Measurements from ENCODE around the gene IRF2BP2.
A peak's percentile ranks its signal among the peaks of the same experiment; 100 is the strongest.

Gene IRF2BP2

DNA sequence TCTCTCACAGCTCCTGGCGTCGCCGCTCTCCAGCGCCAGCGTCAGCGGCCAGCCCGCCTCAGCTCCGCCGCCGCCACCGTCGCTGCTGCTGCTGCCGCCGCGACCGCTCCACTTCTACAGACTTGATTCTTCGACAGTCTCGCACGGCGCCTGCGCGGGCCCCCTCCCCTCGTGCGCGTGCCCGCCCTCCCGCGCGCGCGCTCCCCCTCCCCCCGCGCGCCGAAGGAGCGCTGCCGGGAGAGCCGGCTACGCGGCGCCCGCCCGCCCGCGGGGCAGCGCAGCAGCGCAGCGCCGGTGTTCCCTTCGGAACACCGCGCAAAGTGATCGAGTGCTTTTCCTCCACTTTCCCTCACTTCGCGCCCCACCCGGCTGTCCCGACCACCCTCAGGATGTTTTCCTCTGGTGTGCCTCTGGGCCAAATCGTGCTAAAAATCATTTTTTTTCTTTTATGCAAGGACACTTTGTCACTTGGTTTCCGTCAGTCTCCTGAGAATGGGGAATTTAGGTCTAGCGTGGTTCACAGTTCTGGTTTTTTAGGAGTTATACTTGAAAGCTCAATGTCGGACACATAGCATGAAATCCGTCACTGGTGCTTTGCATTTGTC lies at the start of gene IRF2BP2:
IRF2BP2 (minus strand) TSS at position 118 of the 605 bp plus-strand sequence. CDS start 684 bp downstream, outside the sequence.
- peak; percentile 63 to 71 for DNase-seq (ENCODE audit: extremely low read depth in 1 of 2, low read depth in 1 of 2)

DNA sequence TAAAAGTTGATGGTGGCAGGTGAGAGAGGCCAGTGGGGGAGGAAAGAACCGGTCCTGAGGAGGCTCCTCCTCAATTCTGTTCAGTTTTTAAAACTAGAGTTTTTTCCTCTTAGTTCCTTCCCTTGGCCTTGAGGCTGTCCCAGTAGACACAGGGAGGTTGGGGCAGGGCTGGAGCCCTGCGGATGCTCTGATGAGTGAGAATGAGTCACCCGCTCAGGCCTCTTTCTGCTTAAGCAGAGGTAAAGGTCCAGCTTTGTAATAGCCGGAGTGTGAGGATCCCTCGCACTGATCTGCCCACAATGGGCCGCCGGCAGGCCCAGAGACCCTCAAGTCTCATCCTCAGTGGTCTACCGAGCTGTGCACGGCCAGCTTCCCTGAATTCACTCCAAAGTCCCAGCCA lies 49.6 kb upstream of the IRF2BP2 start:
- no peak for DNase-seq (ENCODE audit: extremely low read depth in 1 of 2, low read depth in 1 of 2)

DNA sequence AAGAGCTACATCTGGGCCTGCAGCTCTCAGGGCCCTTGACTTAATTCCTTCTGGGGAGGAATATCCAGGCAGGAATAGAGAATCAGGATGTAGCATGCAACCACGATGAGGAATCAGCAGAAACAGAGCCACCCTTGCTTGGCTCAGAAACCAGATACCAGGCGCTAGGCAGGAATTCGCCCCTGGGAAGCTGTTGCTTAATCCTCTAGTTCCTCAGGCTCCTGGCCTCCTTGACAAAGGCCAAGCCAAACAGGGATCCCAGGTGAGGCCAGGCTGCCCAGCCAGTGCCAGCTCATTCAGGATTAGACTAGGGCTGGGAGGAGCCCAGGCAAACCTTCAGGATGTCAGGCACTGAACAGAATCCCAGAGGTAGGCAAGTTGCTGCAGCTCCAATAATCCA lies 48.2 kb upstream of the IRF2BP2 start:
- no peak for DNase-seq (ENCODE audit: extremely low read depth in 1 of 2, low read depth in 1 of 2)

DNA sequence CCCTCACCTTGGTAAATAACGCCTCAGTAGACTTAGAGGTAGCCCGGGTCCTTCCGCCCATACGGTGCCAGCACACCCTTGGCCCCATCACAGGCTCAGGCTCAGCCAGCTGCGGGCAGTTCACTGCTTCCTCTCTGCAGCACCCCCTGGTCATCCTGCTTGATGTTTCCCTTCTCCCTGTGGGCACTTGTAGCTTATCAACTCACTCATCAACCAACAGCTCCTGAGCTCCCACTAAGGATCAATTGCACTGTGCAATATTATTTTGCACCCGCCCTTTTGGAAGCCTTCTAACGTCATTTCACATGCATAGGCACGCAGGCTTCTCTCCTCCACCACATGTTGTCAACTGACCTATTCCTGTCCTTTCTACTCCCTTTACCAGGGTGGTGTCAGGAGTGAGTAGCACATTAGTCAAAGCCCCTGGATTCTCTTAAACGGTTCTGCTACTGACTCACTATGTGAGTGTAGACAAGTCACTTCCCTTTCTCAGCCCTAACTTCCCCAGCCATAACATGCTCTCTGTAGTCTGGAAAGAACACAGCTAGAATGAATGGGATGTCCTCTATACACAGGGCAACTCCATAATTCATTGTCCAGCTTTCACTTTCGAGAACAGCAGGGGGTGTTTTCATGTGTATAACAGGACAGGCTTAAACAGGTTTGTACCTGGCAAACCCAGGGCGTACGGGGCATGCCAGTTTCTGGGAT lies 47.1 kb upstream of the IRF2BP2 start:
- DNase-seq (ENCODE audit: extremely low read depth in 1 of 2, low read depth in 1 of 2) = no peak

DNA sequence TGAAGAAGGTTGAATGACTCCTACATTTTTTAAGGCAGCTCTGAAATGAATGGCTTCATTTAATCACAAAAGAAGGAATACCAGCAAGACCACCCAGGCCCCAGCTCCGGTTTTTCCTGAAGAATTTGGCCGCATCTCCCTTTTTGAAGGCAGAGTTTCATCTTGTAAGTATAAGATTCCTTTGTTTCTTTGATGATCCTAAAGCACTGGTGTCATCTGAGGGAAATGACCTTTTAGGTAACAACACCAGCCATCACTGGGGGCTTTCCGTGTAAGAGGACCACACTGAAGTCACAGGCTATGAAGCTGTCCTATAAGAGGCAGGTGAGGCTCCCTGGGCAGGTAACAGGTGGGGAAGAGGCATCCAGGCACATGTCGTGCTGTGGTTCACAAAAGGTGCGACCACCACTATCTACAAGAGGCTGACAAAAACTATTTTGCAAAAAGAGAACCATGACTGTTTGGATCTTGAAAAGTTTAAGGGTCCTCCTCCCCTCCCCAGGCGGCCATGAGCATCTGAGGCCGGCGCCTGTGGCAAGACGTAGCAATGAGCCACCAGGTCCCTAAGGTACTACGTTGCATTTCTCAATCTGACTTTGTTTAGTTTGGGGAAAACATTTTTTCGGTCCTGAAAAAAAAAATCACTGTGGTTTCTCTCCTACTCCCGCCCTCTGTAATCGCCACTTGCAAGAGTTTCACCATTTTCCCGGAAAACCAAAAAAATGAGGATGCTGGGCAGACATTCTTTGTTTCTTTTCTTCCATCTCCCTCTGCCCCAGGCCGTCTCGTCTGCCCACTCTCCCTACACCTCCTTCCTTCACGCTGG lies 46.3 kb upstream of the IRF2BP2 start:
- no peak for DNase-seq (ENCODE audit: extremely low read depth in 1 of 2, low read depth in 1 of 2)

DNA sequence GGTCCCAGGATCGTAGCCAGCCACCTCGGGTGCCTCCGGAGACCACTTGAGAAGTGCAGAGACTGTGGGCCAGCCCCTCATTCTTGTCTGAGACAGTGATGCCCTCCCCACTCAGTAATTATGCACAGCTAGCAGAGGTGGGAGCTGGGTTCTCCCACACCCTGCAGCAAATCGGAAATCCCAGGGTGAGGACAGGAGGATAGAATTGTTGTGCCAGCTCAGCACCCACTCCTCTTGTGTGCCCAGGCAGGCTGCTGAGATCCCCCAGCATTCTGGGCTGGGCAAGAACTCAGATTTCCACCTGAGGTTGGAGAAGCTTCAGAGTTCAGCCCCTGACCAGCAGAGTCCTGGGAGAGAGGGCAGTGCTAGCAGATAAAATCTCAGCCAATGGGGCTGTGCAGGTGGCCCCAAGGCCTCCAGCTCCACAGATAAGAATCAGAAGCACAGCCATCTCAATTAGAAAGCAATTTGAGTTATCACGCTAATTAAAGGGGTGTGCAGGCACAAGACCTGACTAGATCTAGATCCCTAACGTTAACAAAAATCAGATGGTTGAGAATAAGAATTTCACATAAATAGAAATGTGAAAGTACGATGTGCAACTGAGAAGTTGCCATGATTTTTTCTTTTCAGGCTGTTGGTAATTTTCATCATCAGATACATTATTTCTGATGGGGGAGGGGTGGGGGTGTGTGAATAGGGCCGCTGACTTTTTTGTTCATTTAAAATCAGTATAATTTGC lies 45.5 kb upstream of the IRF2BP2 start:
- no peak for DNase-seq (ENCODE audit: extremely low read depth in 1 of 2, low read depth in 1 of 2)

DNA sequence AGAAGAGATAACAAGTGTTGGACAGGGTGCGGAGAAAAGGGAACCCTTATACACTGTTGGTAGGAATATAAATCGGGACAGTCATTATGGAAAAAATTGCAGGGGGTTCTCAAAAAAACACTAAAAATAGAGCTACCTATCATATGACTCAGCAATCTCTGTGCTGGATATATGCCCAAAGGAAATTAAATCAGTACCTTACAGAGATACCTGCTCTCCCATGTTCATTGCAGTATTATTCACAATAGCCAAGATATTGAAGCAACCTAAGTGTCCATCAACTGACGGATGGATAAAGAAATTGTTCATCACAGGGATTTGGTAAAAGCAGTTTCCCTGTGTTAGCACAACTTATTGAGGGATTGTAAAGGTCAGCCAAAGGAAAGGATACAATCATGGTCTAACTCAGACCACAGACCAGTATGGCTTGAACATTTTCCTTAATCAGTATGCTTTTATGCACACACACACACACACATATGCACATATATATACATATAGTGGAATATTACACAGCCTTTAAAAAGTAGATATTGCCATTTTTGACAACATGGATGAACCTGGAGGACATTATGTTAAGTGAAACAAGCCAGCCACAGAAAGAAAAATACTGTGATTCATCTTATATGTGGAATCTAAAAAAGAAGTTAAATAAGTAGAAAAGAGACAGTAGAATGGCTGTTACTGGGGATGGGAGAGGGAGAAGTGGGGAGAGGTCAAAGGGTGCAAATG lies 44.2 kb upstream of the IRF2BP2 start:
- DNase-seq (ENCODE audit: extremely low read depth in 1 of 2, low read depth in 1 of 2) = no peak

DNA sequence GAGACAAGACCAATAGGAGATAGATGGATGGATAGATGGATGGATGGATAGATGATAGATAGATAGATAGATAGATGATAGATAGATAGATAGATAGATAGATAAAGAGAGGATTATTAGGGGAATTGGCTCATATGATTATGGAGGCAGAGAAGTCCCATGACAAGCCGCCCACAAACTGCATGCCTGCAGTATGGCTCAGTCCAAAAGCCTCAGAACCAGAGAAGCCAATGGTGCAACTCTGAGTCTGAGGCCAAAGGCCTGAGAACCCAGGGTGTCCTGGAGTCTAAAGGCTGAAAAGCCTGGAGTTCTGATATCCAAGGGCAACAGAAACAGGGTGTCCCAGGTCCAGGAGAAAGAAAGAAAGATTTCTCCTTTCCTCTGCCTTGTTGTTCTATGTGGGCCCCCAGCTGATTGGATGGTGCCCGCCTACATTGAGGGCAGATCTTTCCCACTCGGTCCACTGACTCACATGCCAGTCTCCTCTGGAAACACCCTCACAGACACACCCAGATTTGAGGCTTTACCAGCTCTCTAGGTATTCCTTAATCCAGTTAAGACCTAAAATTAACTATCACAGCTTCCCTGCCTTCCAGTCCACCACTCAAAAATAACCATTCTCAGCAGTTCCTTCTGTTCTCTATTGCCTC lies 39.6 kb upstream of the IRF2BP2 start:
- no peak for DNase-seq (ENCODE audit: extremely low read depth in 1 of 2, low read depth in 1 of 2)

DNA sequence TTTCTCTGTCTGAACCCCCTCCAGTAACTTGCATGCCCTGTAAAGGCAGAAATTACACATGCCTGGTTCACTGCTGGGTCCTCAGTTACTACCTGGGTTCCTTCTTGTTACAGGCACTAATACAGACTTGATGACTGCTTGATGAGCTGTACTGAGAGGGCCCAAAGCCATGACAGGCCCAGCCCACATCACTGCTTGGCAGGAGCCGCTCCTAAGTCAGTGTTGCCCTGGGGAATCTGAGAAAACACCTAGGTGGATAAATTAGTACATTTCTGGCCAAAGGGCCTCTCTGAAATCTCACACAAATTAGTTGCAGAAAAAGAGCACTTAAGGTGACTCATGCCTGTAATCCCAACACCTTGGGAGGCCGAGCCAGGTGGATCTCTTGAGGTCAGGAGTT lies 37.8 kb upstream of the IRF2BP2 start:
- DNase-seq (ENCODE audit: extremely low read depth in 1 of 2, low read depth in 1 of 2) = no peak

DNA sequence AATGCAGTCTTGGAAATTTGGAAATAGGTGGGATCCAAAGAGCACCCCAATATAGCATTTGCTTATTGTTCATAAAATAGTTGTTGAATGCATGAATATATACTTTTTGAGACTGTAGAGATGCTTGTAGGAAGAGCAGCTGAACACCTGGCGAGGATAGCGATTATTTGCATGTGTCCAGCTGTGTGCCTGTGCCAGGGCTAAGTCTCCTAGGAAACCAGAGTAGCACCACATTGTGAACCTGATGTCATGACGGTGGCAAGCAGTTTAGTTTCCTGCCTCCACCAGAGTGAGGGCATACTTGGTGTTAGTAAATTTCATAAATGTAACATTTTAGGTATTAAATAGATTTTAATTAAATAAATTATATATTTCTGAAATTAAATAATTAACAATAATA lies 37.3 kb upstream of the IRF2BP2 start:
- DNase-seq (ENCODE audit: extremely low read depth in 1 of 2, low read depth in 1 of 2) = no peak

DNA sequence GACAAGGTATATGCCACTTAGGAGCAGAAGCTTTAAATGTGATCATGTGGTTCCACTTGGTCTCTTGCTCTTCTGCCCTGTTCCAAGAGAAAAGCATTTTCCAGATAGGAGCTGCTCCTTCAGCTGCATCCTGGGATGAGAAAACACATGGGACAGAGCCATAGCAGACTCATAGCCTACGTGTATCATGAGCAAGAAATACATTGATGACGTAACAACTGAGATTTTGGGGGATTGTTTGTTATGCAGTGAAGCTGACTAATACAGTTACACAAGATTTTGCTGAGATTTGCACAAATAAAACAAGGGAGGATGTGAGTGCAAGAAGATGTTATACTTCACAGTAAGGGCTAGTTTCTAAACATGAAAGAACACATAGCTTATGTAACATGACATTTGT lies 36.0 kb upstream of the IRF2BP2 start:
- DNase-seq (ENCODE audit: extremely low read depth in 1 of 2, low read depth in 1 of 2) = no peak

DNA sequence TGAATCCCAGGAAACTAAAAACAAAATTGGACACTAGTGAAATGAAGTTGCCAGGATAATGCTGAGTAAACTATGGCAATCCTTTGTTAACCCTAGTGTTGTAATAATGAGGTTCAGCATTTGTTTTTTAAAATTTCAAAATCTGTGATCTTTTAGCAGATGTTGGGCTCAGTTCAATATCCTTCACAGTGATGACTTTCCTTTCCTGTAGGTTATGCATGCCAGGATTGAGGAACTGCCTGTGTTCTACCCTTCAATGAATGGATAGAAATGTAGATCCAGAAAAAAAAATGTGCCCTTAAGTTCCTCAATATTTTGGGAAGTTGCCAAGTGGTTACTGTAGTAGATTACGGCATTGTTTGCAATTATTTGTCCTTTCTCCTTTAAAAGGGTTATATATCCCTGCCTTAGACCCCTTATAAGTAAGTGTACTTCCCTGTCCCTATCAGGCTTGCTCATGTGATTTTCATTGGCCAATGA lies 35.5 kb upstream of the IRF2BP2 start:
- DNase-seq (ENCODE audit: extremely low read depth in 1 of 2, low read depth in 1 of 2) = no peak

DNA sequence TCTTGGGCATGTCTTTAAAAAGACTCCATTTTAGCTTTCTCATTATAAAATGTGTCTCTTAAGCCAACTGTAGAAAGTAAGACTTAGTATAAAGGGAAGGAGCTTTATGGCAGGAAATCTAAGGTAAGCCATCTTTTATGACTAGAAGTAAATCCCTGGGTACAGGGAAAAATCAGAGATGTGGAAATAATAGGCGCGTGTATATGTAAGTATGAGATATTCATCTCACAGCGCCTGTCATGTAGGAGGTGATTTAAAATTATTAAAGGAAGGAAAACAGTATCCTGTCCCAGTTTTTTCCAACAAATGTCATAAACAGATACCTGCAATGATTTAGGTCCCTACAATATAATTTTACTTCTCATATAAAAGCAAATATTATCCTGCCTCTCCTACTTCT lies 35.0 kb upstream of the IRF2BP2 start:
- no peak for DNase-seq (ENCODE audit: extremely low read depth in 1 of 2, low read depth in 1 of 2)

DNA sequence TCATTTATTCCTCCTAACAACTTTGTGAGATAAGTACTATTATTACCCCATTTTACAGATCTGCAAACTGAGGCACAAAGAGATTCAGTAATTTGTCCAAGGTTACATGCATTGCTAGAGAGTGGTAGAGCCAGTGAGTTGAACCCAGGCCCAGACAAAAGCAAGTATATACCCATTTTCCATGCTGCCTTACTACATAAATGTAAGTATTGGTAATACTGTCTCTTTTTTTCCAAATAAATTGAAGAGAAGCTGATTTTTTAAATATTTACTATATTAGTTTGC lies 33.8 kb upstream of the IRF2BP2 start:
- DNase-seq (ENCODE audit: extremely low read depth in 1 of 2, low read depth in 1 of 2) = no peak

DNA sequence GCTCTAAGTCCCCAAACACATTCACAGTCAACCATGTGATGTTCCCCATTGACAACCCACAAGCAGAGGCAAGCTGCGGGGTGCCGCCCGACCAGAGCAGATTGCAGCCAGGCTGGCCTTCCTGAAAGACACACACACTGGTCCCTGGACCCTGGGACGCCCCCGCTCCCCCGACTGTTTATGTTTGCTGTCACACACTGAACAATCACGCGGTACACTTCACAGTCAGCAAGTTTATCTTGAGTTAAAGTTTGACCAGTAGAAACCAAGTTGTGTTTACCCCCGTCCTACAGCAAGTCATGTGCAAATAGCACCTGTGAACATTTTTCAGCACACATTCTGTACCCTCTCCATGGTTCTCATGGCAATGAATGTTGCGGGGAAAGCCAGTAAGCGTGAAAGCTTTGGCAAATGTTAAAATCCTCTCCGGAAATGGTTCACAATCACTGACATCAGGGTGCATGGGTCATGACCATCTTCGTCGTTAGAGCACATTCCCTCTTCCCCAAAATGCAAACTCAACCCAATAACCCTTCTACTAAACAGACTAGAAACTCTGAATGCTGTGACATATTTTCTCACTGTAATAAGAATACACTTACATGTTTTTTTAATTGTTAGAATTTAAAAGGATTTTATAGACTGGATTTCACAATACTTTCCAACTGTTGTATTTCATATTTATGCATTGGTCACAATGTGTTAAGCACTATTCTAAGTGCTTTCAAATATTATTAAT lies 33.3 kb upstream of the IRF2BP2 start:
- no peak for DNase-seq (ENCODE audit: extremely low read depth in 1 of 2, low read depth in 1 of 2)

DNA sequence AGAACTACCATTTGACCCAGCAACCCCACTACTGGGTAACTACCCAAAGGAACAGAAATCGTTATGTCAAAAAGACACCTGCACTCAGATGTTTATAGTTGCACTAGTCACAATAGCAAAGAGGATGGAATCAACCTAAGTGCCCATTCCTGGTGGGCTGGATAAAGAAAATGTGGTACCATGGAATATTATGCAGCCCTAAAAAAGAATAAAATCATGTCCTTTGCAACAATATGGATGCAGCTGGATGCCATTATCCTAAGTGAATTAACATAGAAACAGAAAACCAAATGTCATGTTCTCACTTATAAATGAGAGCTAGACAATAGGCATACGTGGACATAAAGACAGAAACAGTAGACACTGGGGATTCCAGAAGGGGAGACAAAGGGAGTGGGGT lies 32.5 kb upstream of the IRF2BP2 start:
- DNase-seq (ENCODE audit: extremely low read depth in 1 of 2, low read depth in 1 of 2) = no peak

DNA sequence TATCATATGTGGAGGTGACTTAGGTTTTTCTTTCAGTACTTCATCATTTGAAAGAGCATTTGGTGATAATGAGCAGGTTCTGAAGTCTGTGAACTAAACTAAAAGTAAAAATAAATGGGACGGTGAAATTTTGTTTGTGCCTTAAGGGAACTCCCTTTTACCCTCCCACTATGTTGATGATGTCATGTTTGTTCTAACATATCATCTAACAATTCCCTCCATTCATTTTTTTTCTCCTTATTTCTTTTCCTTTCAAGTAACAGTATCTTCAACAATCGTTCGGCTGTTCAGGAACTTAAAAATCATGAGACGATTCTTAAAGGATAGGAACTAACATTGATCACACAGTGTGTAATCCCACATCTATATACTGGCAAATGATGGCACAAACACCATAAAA lies 30.0 kb upstream of the IRF2BP2 start:
- no peak for DNase-seq (ENCODE audit: extremely low read depth in 1 of 2, low read depth in 1 of 2)

DNA sequence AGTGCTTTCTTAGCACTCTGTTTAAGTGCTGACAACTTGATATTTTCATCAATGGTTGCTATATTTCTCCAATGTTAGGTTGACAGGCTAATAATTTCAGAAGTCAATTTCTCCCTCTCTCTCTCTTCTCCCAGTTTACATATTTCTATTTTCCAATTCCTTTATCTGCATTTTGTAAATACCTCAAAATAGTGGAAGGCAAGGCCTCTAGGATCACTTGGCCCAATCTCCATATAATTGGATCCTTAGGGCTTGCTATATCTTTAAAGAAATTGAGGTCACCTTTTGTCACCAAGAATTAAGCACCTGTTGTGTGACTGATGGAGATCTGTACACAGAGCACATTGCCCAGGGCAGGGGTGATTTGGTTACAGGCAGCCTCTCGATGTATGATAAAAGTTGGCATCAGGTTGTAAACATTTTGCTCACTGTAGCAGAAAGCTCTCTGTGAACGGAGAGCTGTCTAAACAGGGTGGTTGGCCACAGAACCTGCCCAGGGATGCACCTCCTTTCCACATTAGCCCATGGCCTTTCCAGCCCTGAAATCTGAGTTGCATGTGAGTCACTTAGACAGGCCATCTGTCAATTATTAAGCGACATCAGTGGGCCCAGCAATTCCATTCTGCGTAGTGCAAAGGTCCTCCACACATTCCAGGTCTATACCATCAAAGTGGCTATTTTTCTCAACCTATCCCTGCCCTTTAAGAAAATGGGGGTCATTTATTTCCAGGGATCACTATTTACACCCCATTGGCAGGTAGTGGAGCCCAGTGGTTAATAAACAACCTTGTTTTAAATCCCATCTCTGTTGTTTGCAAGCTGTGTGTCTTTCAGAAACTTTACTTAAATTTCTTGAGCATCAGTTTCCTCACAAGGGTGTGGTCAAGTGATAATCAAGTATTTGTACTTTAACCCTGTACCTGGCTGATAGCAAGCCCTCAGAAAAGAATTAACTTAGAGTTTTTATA lies 29.1 kb upstream of the IRF2BP2 start:
- no peak for DNase-seq (ENCODE audit: extremely low read depth in 1 of 2, low read depth in 1 of 2)
